ENCODE data around the gene GPRC5D.

- TF ChIP-seq SMAD3 (CRISPR knock-in tag; IDR thresholded peaks at IDR 0.05; ENCODE audit: borderline replicate concordance): no peak
- TF ChIP-seq SP1 (CRISPR knock-in tag; conservative IDR thresholded peaks at IDR 0.05): no peak
- no peak for TF ChIP-seq TEAD1 (CRISPR knock-in tag; IDR thresholded peaks at IDR 0.05)
- no peak for TF ChIP-seq USF2 (CRISPR knock-in tag; IDR thresholded peaks at IDR 0.05)
- no peak for TF ChIP-seq MAX (CRISPR knock-in tag; IDR thresholded peaks at IDR 0.05)
- no peak for TF ChIP-seq ZNF416 (CRISPR knock-in tag; IDR thresholded peaks at IDR 0.05)
- no peak for TF ChIP-seq NFYB (CRISPR knock-in tag; conservative IDR thresholded peaks at IDR 0.05; ENCODE audit: low read depth)
- TF ChIP-seq CTCF (IDR thresholded peaks at IDR 0.05): no peak
- no peak for TF ChIP-seq TEAD4 (CRISPR knock-in tag; IDR thresholded peaks at IDR 0.05)
- TF ChIP-seq ZNF219 (CRISPR knock-in tag; IDR thresholded peaks at IDR 0.05; ENCODE audit: borderline replicate concordance): no peak
- no peak for TF ChIP-seq E2F4 (CRISPR knock-in tag; IDR thresholded peaks at IDR 0.05; ENCODE audit: borderline replicate concordance, low read depth)
- no peak for TF ChIP-seq CBFB (CRISPR knock-in tag; IDR thresholded peaks at IDR 0.05; ENCODE audit: low read depth)
- no peak for TF ChIP-seq ESRRA (CRISPR knock-in tag; IDR thresholded peaks at IDR 0.05; ENCODE audit: borderline replicate concordance)
These were observed 4.1 kb downstream of the GPRC5D start for GRCh38 chr12:12947902-12948301.

Data from WTC11 (cell line).